A549 treated with AZD9567 at 1 μM for 4 hours (cell line): ENCODE measurements around the gene DHRS13. TPM values are rescaled to one million over a fixed set of nuclear protein-coding genes. Genes with fewer than 3 reads are reported as not detected.

Experiments used
- total RNA-seq: library from RNA; stranded (reverse); fragments of 200-300 nt; extraction: Qiagen RNA extraction; gene quantifications from 5 replicates; pipeline ENCODE4 v1.2.3, GENCODE V29; 2022; ENCODE audit not compliant: insufficient read depth

Gene DHRS13
- total RNA-seq: 6.2 to 6.8 TPM (median 6.3 TPM) in 4 of 5 replicates, not detected in the other

GRCh38 chr17:28902819-28903545 is at the start of gene DHRS13:
DHRS13 (minus strand) TSS chr17:28903079; CDS start chr17:28902944, 135 bp downstream.

GRCh38 chr17:28951428-28951990 is 48.6 kb upstream of the DHRS13 start, which contains the start of gene PHF12:
PHF12 (minus strand) TSS chr17:28951518; CDS start chr17:28950960, 558 bp downstream.

GRCh38 chr17:28896884-28897768 is 5.8 kb downstream of the DHRS13 start, which contains the start of gene FLOT2:
FLOT2 (minus strand) TSS chr17:28897733; CDS start chr17:28897574, 159 bp downstream.

GRCh38 chr17:28854457-28855335 is 48.2 kb downstream of the DHRS13 start, which contains the start of gene ERAL1:
ERAL1 (plus strand) TSS chr17:28855016; CDS start chr17:28855035, 19 bp downstream.

Other genes starting within 250 kb of the DHRS13 start
- gene SDF2, start 241.2 kb downstream of the DHRS13 start, total RNA-seq: 83.7 to 94.3 TPM (median 89.3 TPM) in 5 replicates
- gene SUPT6H, start 240.9 kb downstream of the DHRS13 start, total RNA-seq: 66.6 to 77.0 TPM (median 73.8 TPM) in 5 replicates
- 1.2 to 1.7 TPM (median 1.5 TPM) in 4 of 5 replicates, not detected in the other for gene PROCA1, start 191.2 kb downstream of the DHRS13 start, total RNA-seq
- 212 to 240 TPM (median 228 TPM) in 5 replicates for gene RAB34, start 185.2 kb downstream of the DHRS13 start, total RNA-seq
- 2,109 to 2,400 TPM (median 2,196 TPM) in 5 replicates for gene RPL23A, start 183.1 kb downstream of the DHRS13 start, total RNA-seq
- gene TLCD1, start 176.8 kb downstream of the DHRS13 start, total RNA-seq: 23.6 to 50.7 TPM (median 44.7 TPM) in 5 replicates
- gene NEK8, start 174.3 kb downstream of the DHRS13 start, total RNA-seq: 4.0 to 4.9 TPM (median 4.6 TPM) in 5 replicates
- 40.7 to 94.4 TPM (median 89.2 TPM) in 5 replicates for gene TRAF4, start 159.1 kb downstream of the DHRS13 start, total RNA-seq
- gene FAM222B, start 60.3 kb downstream of the DHRS13 start, total RNA-seq: 33.2 to 37.0 TPM (median 33.6 TPM) in 5 replicates
- 81.5 to 89.7 TPM (median 85.7 TPM) in 5 replicates for gene ERAL1, start 48.1 kb downstream of the DHRS13 start, total RNA-seq
- gene FLOT2, start 5.3 kb downstream of the DHRS13 start, total RNA-seq: 79.9 to 87.3 TPM (median 83.6 TPM) in 5 replicates
- 30.5 to 32.4 TPM (median 31.5 TPM) in 5 replicates for gene PHF12, start 48.4 kb upstream of the DHRS13 start, total RNA-seq
- gene SEZ6, start 103.0 kb upstream of the DHRS13 start, total RNA-seq: 0.05 TPM in 1 of 5 replicates, not detected in the others
- 0.15 to 0.26 TPM (median 0.22 TPM) in 3 of 5 replicates, not detected in the others for gene PIPOX, start 140.1 kb upstream of the DHRS13 start, total RNA-seq